Natural killer cell (primary cell): ENCODE results near the gene VWF. TPM values are rescaled to one million over a fixed set of nuclear protein-coding genes. Genes with fewer than 3 reads are reported as not detected.

Experiments
- ATAC-seq, 3 donors: fragments of 150-1000 bp in 2 of 3; fragments of 200-7000 bp in 1 of 3; cut with Tn5 transposase; 1 replicate in 1 of 3; 2 replicates in 2 of 3; pipeline ENCODE4 v1.10.0; 2021; ENCODE audit warnings: mild to moderate bottlenecking in 2 of 3, moderate library complexity in 2 of 3
- DNase-seq, 2 donors: peaks; one replicate each; pipeline versions ENCODE4 v3.0.0 to v3.0.0-alpha.2; 2013 to 2021; ENCODE audit warnings: mixed read lengths in 1 of 2
- H3K27ac ChIP-seq: one replicate; pipeline ENCODE4 v1.5.1; 2013; ENCODE audit warnings: mild to moderate bottlenecking, low read length
- H3K27me3 ChIP-seq: one replicate; pipeline ENCODE4 v1.6.1; 2013; ENCODE audit warnings: low read length; ENCODE audit not compliant: control insufficient read depth, insufficient read depth
- H3K36me3 ChIP-seq: one replicate; pipeline ENCODE4 v1.6.1; 2013; ENCODE audit warnings: low read length; ENCODE audit not compliant: control insufficient read depth, insufficient read depth
- H3K4me1 ChIP-seq: one replicate; pipeline ENCODE4 v1.6.1; 2013; ENCODE audit warnings: low read length; ENCODE audit not compliant: control insufficient read depth, insufficient read depth
- H3K4me3 ChIP-seq: one replicate; pipeline ENCODE4 v1.5.1; 2013; ENCODE audit warnings: low read length
- H3K9me3 ChIP-seq: one replicate; pipeline ENCODE4 v1.6.1; 2013; ENCODE audit warnings: low read length; ENCODE audit not compliant: control insufficient read depth, insufficient read depth
- H3K27ac Mint-ChIP-seq, 2 donors: one replicate each; pipeline ENCODE4 v1.8.0; 2022; ENCODE audit warnings: mild to moderate bottlenecking in 2 of 2, mixed read lengths in 2 of 2, moderate library complexity in 1 of 2
- H3K27me3 Mint-ChIP-seq, 2 donors: one replicate each; pipeline ENCODE4 v1.8.0; 2022; ENCODE audit warnings: low read depth in 2 of 2, mixed read lengths in 2 of 2
- H3K36me3 Mint-ChIP-seq: one replicate; pipeline ENCODE4 v1.8.0; 2022; ENCODE audit warnings: mixed read lengths
- H3K4me1 Mint-ChIP-seq, 2 donors: one replicate each; pipeline ENCODE4 v1.8.0; 2022; ENCODE audit warnings: mixed read lengths in 2 of 2
- H3K4me3 Mint-ChIP-seq: one replicate; pipeline ENCODE4 v1.8.0; 2022; ENCODE audit warnings: mild to moderate bottlenecking, moderate library complexity, mixed read lengths
- H3K9me3 Mint-ChIP-seq, 2 donors: one replicate each; pipeline ENCODE4 v1.8.0; 2022; ENCODE audit warnings: mixed read lengths in 2 of 2
- WGBS: methylation state at CpG from one replicate; pipeline ENCODE4 v1.1.7; 2013; ENCODE audit warnings: missing lambda C conversion rate; ENCODE audit not compliant: insufficient coverage; 5-methylcytosine and 5-hydroxymethylcytosine counted together
- intact Hi-C: fragments of 100-400 bp; cut with micrococcal nuclease; formaldehyde crosslinking; loops from one replicate; pipeline ENCODE4 v1.14.2; 2022
- total RNA-seq, 4 donors: library from RNA; stranded (reverse); fragments of 120-200 nt in 1 of 4; gene quantifications; one replicate each; pipeline versions ENCODE4 v1.2.3 to v1.2.4, GENCODE V29; 2013 to 2022
- TF ChIP-seq, protein P1 (sequence below): fragments of 200-600 bp; IDR thresholded peaks from one replicate; pipeline ENCODE4 v1.8.0; 2022; ENCODE audit warnings: antibody characterized with exemption

Gene VWF
- total RNA-seq, 3 donors from 2014 or later (not counting 1 experiment from before 2014, with no cell fraction given) = 0.14 to 0.95 (median 0.71) TPM

DNA sequence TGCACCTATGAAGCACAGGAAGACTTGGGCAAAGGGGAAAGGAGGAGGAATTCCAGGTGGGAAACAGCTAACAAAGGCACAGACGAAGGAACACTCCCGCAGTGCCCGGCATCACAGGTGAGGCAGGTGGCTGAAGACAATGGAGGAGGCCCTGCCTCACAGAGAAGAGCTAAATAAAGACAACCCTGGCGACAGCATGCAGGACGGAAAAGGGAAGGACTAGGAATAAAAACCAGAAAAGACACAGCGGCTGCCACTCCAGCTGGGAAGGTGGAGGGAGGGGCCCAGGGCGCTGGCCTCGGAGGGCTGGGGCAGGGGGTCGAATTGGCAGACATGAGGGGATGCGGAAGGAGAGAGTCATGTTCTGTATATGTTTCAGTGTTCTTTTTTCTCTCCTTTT lies 136.4 kb downstream of the VWF start:
- ATAC-seq (no peak), DNase-seq (no peak)
- intact Hi-C loops = loop anchor here (1.0 kb wide), 1 partner anchor 52 kb away; no protein-coding TSS in a partner anchor
- no peaks in the 10 kb centered on the region for H3K36me3 Mint-ChIP-seq
- Histone ChIP-seq H3K36me3 (no peaks in the 10 kb centered on the region), H3K4me3 (no peak overlapping the region), H3K27ac (no peak overlapping the region), H3K4me1 (no peaks in the 10 kb centered on the region), H3K9me3 (no peaks in the 10 kb centered on the region), H3K27me3 (no peaks in the 10 kb centered on the region)
- no peaks in the 10 kb centered on the region for H3K9me3 Mint-ChIP-seq
- no peak overlapping the region for H3K27ac Mint-ChIP-seq
- WGBS = 89% methylated on average over 8 of the region's 10 CpGs
- no peak overlapping the region for H3K4me3 Mint-ChIP-seq
- peaks cover 0 to 3% of the 10 kb centered on the region in 2 donors for H3K27me3 Mint-ChIP-seq
- H3K4me1 Mint-ChIP-seq = no peaks in the 10 kb centered on the region
- TF ChIP-seq, protein P1, sequence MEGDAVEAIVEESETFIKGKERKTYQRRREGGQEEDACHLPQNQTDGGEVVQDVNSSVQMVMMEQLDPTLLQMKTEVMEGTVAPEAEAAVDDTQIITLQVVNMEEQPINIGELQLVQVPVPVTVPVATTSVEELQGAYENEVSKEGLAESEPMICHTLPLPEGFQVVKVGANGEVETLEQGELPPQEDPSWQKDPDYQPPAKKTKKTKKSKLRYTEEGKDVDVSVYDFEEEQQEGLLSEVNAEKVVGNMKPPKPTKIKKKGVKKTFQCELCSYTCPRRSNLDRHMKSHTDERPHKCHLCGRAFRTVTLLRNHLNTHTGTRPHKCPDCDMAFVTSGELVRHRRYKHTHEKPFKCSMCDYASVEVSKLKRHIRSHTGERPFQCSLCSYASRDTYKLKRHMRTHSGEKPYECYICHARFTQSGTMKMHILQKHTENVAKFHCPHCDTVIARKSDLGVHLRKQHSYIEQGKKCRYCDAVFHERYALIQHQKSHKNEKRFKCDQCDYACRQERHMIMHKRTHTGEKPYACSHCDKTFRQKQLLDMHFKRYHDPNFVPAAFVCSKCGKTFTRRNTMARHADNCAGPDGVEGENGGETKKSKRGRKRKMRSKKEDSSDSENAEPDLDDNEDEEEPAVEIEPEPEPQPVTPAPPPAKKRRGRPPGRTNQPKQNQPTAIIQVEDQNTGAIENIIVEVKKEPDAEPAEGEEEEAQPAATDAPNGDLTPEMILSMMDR = no peak

DNA sequence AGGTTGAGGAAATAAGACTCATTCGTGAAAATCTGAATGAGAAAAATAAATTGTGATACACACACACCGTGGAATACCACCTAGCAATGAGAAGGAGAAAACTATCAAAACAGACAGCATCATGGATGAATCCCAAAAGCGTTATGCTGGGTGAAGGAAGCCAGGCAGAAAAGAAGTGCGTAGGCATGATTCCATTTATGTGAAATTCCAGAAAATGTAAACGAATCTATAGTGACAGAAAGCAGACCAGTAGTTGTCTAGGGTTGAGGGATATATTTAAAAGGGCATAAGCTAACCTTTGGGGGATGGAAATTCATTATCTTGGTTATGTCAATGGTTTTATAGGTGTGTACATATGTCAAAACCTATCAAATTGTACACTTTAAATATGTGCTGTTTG lies 136.9 kb downstream of the VWF start:
- H3K36me3 Mint-ChIP-seq = no peaks in the 10 kb centered on the region
- peaks cover 0 to 3% of the 10 kb centered on the region in 2 donors for H3K27me3 Mint-ChIP-seq
- H3K27me3 ChIP-seq = no peaks in the 10 kb centered on the region
- ATAC-seq (no peak), DNase-seq (no peak)
- no peak overlapping the region for H3K27ac ChIP-seq
- no peak overlapping the region for H3K4me3 Mint-ChIP-seq
- no peaks in the 10 kb centered on the region for H3K9me3 ChIP-seq
- TF ChIP-seq, protein P1 = no peak
- H3K9me3 Mint-ChIP-seq = no peaks in the 10 kb centered on the region
- no peaks in the 10 kb centered on the region for H3K36me3 ChIP-seq
- no peaks in the 10 kb centered on the region for H3K4me1 Mint-ChIP-seq
- no peak overlapping the region for H3K4me3 ChIP-seq
- intact Hi-C loops = no loop called here
- no peak overlapping the region for H3K27ac Mint-ChIP-seq
- 90% methylated on average over 5 of the region's 5 CpGs for WGBS
- H3K4me1 ChIP-seq = no peaks in the 10 kb centered on the region

DNA sequence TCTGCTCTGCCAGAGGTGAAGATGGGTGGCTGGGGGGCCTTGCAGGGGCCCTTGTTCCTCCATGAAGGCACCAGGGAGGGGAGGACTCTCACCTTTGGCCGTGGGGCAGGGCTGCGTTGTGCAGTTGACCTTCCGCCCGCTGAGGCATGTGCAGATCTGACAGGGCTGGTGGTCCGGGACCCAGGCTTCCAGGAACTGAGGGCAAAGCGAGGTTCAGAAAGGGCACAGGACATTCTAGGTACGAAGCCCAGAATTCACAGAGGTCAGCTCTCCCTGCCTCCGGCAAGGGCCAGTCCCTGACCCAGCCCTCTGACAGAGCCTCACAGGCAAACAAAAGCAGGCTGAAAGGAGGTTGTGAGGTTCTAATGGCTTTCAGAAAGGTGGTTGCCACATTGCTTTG lies 139.0 kb downstream of the VWF start:
- Histone ChIP-seq H3K4me3 (no peak overlapping the region), H3K9me3 (no peaks in the 10 kb centered on the region), H3K27me3 (no peaks in the 10 kb centered on the region), H3K36me3 (no peaks in the 10 kb centered on the region), H3K4me1 (no peaks in the 10 kb centered on the region), H3K27ac (no peak overlapping the region)
- DNase-seq = no peak
- intact Hi-C loops = no loop called here
- Mint-ChIP-seq H3K4me1 (no peaks in the 10 kb centered on the region), H3K27me3 (peaks cover 3 to 7% of the 10 kb centered on the region in 2 donors), H3K27ac (no peak overlapping the region), H3K4me3 (no peak overlapping the region), H3K9me3 (no peaks in the 10 kb centered on the region), H3K36me3 (no peaks in the 10 kb centered on the region)
- TF ChIP-seq, protein P1 = no peak
- 79% methylated on average over 8 of the region's 8 CpGs for WGBS
- no peak for ATAC-seq

DNA sequence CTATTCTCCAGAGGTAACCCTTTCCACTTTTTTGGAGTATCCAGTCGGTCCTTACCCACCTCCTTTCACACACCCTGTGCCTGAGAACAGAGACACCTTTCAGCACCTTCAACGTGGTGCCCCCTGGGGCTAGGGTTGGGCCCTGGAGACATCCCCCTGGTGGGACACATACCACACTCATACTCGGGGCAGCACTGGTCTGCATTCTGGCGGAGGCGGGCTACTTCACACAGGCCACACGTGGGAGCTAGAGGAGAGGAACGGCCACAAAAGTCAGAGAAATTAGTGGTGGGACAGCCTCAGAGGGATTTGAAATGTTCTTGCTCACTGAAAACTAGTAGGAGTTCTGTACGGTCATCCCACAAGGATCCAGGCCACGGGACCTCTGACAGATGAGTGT lies 139.6 kb downstream of the VWF start:
- ATAC-seq (no peak), DNase-seq (no peak)
- H3K27me3 ChIP-seq = no peaks in the 10 kb centered on the region
- Mint-ChIP-seq H3K4me3 (no peak overlapping the region), H3K27ac (no peak overlapping the region), H3K36me3 (no peaks in the 10 kb centered on the region), H3K27me3 (peaks cover 3 to 7% of the 10 kb centered on the region in 2 donors), H3K9me3 (no peaks in the 10 kb centered on the region), H3K4me1 (no peaks in the 10 kb centered on the region)
- H3K27ac ChIP-seq = no peak overlapping the region
- WGBS = 85% methylated on average over 9 of the region's 9 CpGs
- H3K36me3 ChIP-seq = no peaks in the 10 kb centered on the region
- H3K4me1 ChIP-seq = no peaks in the 10 kb centered on the region
- TF ChIP-seq, protein P1 = no peak
- H3K9me3 ChIP-seq = no peaks in the 10 kb centered on the region
- H3K4me3 ChIP-seq = no peak overlapping the region
- intact Hi-C loops = no loop called here
